Measurements from ENCODE around the gene PTBP1.
A peak's percentile ranks its signal among the peaks of the same experiment; 100 is the strongest.

Gene PTBP1

GRCh38 chr19:824885-825284, 27.6 kb downstream of the PTBP1 start:
- peak; percentile 78 for DNase-seq (ENCODE audit: low read depth)
- peak overlapping the region; percentile 46 for H3K4me3 ChIP-seq (ENCODE audit: low read depth, low read length)
- TF ChIP-seq MYC (IDR thresholded peaks at IDR 0.05; ENCODE audit: low read depth, low read length) (peak; percentile 38; the same call in 1 of the 2 replicates), MAX (IDR thresholded peaks at IDR 0.05; ENCODE audit: low read depth, low read length) (0 out of 2 replicates have a peak, but pooled peaks have one; percentile 29), CTCF (IDR thresholded peaks at IDR 0.05; ENCODE audit: low read depth, low read length) (no peak), POLR2A (IDR thresholded peaks at IDR 0.05; ENCODE audit: extremely low read depth, insufficient read length) (peak; percentile 55)

- peak; percentile 59 for DNase-seq (ENCODE audit: low read depth)
- TF ChIP-seq CTCF (IDR thresholded peaks at IDR 0.05; ENCODE audit: low read depth, low read length) = no peak
- no peak for TF ChIP-seq MAX (IDR thresholded peaks at IDR 0.05; ENCODE audit: low read depth, low read length)
- no peak for TF ChIP-seq MYC (IDR thresholded peaks at IDR 0.05; ENCODE audit: low read depth, low read length)
- no peak overlapping the region for H3K4me3 ChIP-seq (ENCODE audit: low read depth, low read length)
Observed at GRCh38 chr19:825897-826644, 28.8 kb downstream of the PTBP1 start.

DNA sequence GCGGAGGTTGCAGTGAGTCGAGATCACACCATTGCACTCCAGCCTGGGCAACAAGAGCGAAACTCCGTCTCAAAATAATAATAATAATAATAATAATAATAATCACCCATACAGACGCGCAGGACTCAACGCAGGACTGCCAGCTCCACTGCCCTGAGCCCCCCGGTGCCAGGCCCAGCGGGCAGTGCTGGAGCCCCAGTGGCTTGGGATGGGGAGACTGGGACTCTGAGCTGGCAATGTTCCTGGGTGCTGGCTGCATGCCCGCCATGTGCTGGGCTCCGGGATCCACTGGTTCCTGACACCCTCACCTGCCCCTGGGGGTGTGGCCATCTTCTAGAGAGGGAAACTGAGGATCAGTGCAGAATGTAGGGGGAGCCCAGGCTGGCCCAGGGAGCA, 30.1 kb downstream of the PTBP1 start:
- TF ChIP-seq MAX (IDR thresholded peaks at IDR 0.05; ENCODE audit: low read depth, low read length) = peak; percentile 42
- TF ChIP-seq CTCF (IDR thresholded peaks at IDR 0.05; ENCODE audit: low read depth, low read length) = no peak
- peak overlapping the region; percentile 69 for H3K4me3 ChIP-seq (ENCODE audit: low read depth, low read length)
- no peak for DNase-seq (ENCODE audit: low read depth)

- peak; percentile 90 for DNase-seq (ENCODE audit: low read depth)
- H3K4me3 ChIP-seq (ENCODE audit: low read depth, low read length) = peak within 1 kb of the TSS; percentile 69
- no peak for TF ChIP-seq CTCF (IDR thresholded peaks at IDR 0.05; ENCODE audit: low read depth, low read length)
- peak; percentile 80 for TF ChIP-seq POLR2A (IDR thresholded peaks at IDR 0.05; ENCODE audit: extremely low read depth, insufficient read length)
- TF ChIP-seq MYC (IDR thresholded peaks at IDR 0.05; ENCODE audit: low read depth, low read length) = no peak
Observed at GRCh38 chr19:827710-828321, 30.6 kb downstream of the PTBP1 start, which contains the start of gene AZU1. AZU1 (plus strand) TSS chr19:827837; CDS start chr19:827847, 10 bp downstream.

GRCh38 chr19:829129-829758, 32.0 kb downstream of the PTBP1 start:
- peak overlapping the region; percentile 69 for H3K4me3 ChIP-seq (ENCODE audit: low read depth, low read length)
- TF ChIP-seq MAX (IDR thresholded peaks at IDR 0.05; ENCODE audit: low read depth, low read length) (no peak), CTCF (IDR thresholded peaks at IDR 0.05; ENCODE audit: low read depth, low read length) (no peak), MYC (IDR thresholded peaks at IDR 0.05; ENCODE audit: low read depth, low read length) (no peak), POLR2A (IDR thresholded peaks at IDR 0.05; ENCODE audit: extremely low read depth, insufficient read length) (no peak)
- DNase-seq (ENCODE audit: low read depth) = peak; percentile 48
